SK-N-SH treated with all-trans-retinoic acid at 6 μM for 48 hours (cell line): ENCODE results near the gene C14orf180.

Experiments used
- ATAC-seq: fragments of 200-7000 bp; cut with Tn5 transposase; 3 replicates; pipeline ENCODE4 v1.9.1; 2020; ENCODE audit warnings: mild to moderate bottlenecking, moderate library complexity
- ARNTL ChIP-seq: fragments of 450-650 bp; formaldehyde crosslinking; IDR thresholded peaks from 2 replicates; pipeline ENCODE4 v1.5.0; 2020; ENCODE audit warnings: low read depth, mild to moderate bottlenecking, moderate library complexity, borderline replicate concordance
- ESRRG ChIP-seq: fragments of 250-450 bp; sonication (Bioruptor Pico); IDR thresholded peaks from 2 replicates; pipeline ENCODE4 v1.6.1; 2021; ENCODE audit warnings: mild to moderate bottlenecking
- GLIS3 ChIP-seq: fragments of 250-450 bp; sonication (Bioruptor Pico); IDR thresholded peaks from 2 replicates; pipeline ENCODE4 v1.5.0; 2020; ENCODE audit warnings: mild to moderate bottlenecking, moderate library complexity
- ISL1 ChIP-seq: fragments of 250-450 bp; sonication (Bioruptor Pico); IDR thresholded peaks from 2 replicates; pipeline ENCODE4 v2.1.2; 2022; ENCODE audit warnings: mild to moderate bottlenecking, moderate library complexity
- PPARA ChIP-seq: fragments of 250-450 bp; sonication (Bioruptor Pico); IDR thresholded peaks from 2 replicates; pipeline ENCODE4 v1.5.0; 2020; ENCODE audit warnings: mild to moderate bottlenecking, borderline replicate concordance
- RARB ChIP-seq: fragments of 250-450 bp; sonication (Bioruptor Pico); IDR thresholded peaks from 2 replicates; pipeline ENCODE4 v1.8.0; 2021; ENCODE audit warnings: mild to moderate bottlenecking, moderate library complexity
- SNAI2 ChIP-seq: fragments of 250-450 bp; sonication (Bioruptor Pico); IDR thresholded peaks from 2 replicates; pipeline ENCODE4 v1.5.0; 2020; ENCODE audit warnings: mild to moderate bottlenecking, moderate library complexity
- TOX ChIP-seq: fragments of 250-450 bp; sonication (Bioruptor Pico); IDR thresholded peaks from 2 replicates; pipeline ENCODE4 v1.8.0; 2021; ENCODE audit warnings: mild to moderate bottlenecking, moderate library complexity, borderline replicate concordance
- ZC3H10 ChIP-seq: fragments of 250-450 bp; sonication (Bioruptor Pico); IDR thresholded peaks from 2 replicates; pipeline ENCODE4 v1.5.1; 2021; ENCODE audit warnings: mild to moderate bottlenecking, moderate library complexity
- ZFP3 ChIP-seq: fragments of 250-450 bp; sonication (Bioruptor Pico); IDR thresholded peaks from 2 replicates; pipeline ENCODE4 v1.5.0; 2020; ENCODE audit warnings: mild to moderate bottlenecking, moderate library complexity
- ZFP30 ChIP-seq: fragments of 450-650 bp; formaldehyde crosslinking; IDR thresholded peaks from 2 replicates; pipeline ENCODE4 v1.5.0; 2022; ENCODE audit warnings: mild to moderate bottlenecking, moderate library complexity
- ZNF565 ChIP-seq: fragments of 450-650 bp; formaldehyde crosslinking; conservative IDR thresholded peaks from 2 replicates; pipeline ENCODE4 v1.5.0; 2020; ENCODE audit warnings: low read depth, mild to moderate bottlenecking, moderate library complexity
- ZNF70 ChIP-seq: fragments of 450-650 bp; formaldehyde crosslinking; IDR thresholded peaks from 2 replicates; pipeline ENCODE4 v1.5.0; 2020; ENCODE audit warnings: mild to moderate bottlenecking, moderate library complexity
- ZNF8 ChIP-seq: fragments of 450-650 bp; formaldehyde crosslinking; IDR thresholded peaks from 2 replicates; pipeline ENCODE4 v1.5.0; 2020; ENCODE audit warnings: mild to moderate bottlenecking, moderate library complexity
- TF ChIP-seq, protein P1 (sequence below): fragments of 250-450 bp; sonication (Bioruptor Pico); IDR thresholded peaks from 2 replicates; pipeline ENCODE4 v1.8.0; 2020; ENCODE audit warnings: mild to moderate bottlenecking, moderate library complexity, borderline replicate concordance
- TF ChIP-seq, protein P2 (sequence below): fragments of 250-450 bp; sonication (Bioruptor Pico); IDR thresholded peaks from 2 replicates; pipeline ENCODE4 v1.5.0; 2020; ENCODE audit warnings: mild to moderate bottlenecking, moderate library complexity
- TF ChIP-seq, protein P3 (sequence below): fragments of 250-450 bp; sonication (Bioruptor Pico); IDR thresholded peaks from 2 replicates; pipeline ENCODE4 v1.8.0; 2021; ENCODE audit warnings: low read depth, mild to moderate bottlenecking, moderate library complexity, borderline replicate concordance

The C14orf180 gene

DNA sequence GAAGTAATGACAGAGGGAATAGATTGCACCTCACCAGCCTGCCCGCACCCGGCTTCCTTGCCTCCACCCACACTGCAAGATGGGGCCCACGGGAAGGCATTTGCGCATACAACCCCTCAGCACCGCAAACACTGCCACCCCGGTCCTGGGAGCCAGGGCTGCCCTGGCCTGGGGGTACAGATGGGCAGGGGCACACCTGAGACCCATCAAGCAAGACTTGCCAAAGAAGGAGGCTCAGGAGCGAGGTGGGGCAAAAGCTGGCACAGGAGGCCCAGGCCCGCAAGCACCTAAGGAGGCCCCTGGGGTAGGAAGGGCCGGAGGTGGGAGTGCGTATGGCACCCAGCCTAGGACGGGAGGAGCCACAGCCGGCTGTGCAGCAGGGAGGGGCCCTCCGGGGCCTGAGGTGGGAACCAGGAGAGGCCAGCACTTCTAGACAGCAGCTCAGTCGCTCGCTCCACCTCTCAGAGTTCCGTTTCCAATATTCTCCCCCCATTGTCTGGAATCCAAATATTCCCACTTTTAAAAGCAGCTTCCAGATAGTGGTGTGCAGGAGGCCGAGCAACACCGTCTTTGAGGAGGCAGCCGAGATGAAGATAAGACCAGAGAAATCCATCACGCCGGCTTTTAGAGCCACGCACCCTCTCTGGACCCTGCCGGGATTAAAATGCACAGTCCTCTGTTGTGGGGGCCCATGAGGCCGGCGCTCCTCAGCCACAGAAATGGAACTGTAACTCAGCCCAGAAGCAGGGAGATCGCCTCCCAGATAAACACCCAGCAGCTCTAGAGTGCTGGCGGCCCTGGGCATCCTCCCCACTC is 12.2 kb upstream of the C14orf180 start:
- TF ChIP-seq ESRRG (CRISPR knock-in tag) = no peak
- TF ChIP-seq ISL1 = no peak
- no peak for TF ChIP-seq SNAI2
- no peak for TF ChIP-seq ARNTL (CRISPR knock-in tag)
- TF ChIP-seq, protein P1, sequence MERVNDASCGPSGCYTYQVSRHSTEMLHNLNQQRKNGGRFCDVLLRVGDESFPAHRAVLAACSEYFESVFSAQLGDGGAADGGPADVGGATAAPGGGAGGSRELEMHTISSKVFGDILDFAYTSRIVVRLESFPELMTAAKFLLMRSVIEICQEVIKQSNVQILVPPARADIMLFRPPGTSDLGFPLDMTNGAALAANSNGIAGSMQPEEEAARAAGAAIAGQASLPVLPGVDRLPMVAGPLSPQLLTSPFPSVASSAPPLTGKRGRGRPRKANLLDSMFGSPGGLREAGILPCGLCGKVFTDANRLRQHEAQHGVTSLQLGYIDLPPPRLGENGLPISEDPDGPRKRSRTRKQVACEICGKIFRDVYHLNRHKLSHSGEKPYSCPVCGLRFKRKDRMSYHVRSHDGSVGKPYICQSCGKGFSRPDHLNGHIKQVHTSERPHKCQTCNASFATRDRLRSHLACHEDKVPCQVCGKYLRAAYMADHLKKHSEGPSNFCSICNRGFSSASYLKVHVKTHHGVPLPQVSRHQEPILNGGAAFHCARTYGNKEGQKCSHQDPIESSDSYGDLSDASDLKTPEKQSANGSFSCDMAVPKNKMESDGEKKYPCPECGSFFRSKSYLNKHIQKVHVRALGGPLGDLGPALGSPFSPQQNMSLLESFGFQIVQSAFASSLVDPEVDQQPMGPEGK (CRISPR knock-in tag) = no peak
- TF ChIP-seq ZNF70 (CRISPR knock-in tag) = no peak
- TF ChIP-seq, all 23 proteins: peak for 0
- ATAC-seq = no peak

DNA sequence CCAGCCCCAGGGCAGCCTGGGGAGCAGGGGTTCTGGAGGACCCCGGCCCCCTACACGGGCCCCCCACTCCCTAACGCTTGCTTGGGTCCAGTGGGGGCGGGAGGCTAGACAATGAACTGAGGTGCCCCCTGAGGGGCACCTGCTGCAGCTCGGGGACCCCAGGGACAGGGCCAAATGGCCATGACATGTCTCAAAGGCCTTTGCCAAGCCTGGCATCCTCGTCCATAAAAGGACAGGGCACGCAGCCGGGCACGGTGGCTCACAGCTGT is 11.7 kb upstream of the C14orf180 start:
- ATAC-seq = no peak
- TF ChIP-seq ZFP30 (CRISPR knock-in tag) (no peak), ISL1 (no peak), RARB (CRISPR knock-in tag) (no peak), PPARA (CRISPR knock-in tag) (no peak), ZNF70 (CRISPR knock-in tag) (no peak), TOX (CRISPR knock-in tag) (no peak), ZFP3 (no peak), ZNF565 (CRISPR knock-in tag) (no peak)
- TF ChIP-seq, protein P2, sequence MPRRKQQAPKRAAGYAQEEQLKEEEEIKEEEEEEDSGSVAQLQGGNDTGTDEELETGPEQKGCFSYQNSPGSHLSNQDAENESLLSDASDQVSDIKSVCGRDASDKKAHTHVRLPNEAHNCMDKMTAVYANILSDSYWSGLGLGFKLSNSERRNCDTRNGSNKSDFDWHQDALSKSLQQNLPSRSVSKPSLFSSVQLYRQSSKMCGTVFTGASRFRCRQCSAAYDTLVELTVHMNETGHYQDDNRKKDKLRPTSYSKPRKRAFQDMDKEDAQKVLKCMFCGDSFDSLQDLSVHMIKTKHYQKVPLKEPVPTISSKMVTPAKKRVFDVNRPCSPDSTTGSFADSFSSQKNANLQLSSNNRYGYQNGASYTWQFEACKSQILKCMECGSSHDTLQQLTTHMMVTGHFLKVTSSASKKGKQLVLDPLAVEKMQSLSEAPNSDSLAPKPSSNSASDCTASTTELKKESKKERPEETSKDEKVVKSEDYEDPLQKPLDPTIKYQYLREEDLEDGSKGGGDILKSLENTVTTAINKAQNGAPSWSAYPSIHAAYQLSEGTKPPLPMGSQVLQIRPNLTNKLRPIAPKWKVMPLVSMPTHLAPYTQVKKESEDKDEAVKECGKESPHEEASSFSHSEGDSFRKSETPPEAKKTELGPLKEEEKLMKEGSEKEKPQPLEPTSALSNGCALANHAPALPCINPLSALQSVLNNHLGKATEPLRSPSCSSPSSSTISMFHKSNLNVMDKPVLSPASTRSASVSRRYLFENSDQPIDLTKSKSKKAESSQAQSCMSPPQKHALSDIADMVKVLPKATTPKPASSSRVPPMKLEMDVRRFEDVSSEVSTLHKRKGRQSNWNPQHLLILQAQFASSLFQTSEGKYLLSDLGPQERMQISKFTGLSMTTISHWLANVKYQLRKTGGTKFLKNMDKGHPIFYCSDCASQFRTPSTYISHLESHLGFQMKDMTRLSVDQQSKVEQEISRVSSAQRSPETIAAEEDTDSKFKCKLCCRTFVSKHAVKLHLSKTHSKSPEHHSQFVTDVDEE = no peak
- TF ChIP-seq, protein P1 (CRISPR knock-in tag) = no peak

DNA sequence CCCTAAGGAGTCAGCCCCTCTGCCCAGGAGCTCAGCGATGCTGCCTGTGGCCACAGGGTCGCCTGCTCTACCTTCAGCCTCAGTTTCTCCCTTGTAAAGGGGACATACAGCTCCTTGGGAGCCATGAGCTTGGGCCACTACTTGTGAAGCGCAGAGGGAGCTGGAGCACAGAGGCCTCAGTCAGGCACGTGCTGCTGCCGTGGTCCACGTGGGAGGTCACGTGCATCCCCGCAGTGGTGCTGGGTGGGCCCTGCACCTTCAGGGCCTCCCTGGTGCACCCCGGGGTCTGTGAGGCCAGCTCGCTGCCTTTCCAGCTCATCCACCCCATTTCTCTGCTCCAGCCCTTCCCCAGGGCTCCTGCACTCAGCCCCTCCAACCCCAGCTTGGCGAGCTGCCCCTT is 10.9 kb upstream of the C14orf180 start:
- no peak for TF ChIP-seq TOX (CRISPR knock-in tag)
- no peak for TF ChIP-seq ZNF8 (CRISPR knock-in tag)
- TF ChIP-seq, protein P3, sequence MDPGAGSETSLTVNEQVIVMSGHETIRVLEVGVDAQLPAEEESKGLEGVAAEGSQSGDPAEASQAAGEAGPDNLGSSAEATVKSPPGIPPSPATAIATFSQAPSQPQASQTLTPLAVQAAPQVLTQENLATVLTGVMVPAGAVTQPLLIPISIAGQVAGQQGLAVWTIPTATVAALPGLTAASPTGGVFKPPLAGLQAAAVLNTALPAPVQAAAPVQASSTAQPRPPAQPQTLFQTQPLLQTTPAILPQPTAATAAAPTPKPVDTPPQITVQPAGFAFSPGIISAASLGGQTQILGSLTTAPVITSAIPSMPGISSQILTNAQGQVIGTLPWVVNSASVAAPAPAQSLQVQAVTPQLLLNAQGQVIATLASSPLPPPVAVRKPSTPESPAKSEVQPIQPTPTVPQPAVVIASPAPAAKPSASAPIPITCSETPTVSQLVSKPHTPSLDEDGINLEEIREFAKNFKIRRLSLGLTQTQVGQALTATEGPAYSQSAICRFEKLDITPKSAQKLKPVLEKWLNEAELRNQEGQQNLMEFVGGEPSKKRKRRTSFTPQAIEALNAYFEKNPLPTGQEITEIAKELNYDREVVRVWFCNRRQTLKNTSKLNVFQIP (CRISPR knock-in tag) = no peak
- TF ChIP-seq ARNTL (CRISPR knock-in tag) = no peak
- TF ChIP-seq ZC3H10 = no peak
- no peak for ATAC-seq

DNA sequence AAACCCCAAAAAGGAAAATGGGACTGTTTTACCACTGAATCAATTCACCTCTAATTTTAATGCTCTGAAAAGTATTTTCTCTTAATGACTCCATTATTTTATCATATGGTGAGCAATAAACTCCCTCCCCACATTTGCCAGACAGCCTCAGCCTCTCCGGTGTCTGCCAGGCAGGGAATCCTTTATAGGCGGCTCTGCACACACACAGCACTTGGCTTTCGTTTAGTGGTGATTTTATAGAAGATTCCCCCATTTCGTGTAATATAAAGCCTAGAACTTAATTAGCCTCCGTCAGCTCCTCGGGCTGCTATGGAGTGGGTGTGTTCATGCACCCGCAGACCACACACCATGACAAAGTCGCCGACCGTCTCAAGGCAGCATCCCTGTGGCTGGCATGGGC is 10.1 kb upstream of the C14orf180 start:
- TF ChIP-seq, protein P1 (CRISPR knock-in tag) = no peak
- TF ChIP-seq RARB (CRISPR knock-in tag) (no peak), ZNF8 (CRISPR knock-in tag) (no peak), GLIS3 (no peak), ISL1 (no peak), ZNF70 (CRISPR knock-in tag) (no peak)
- ATAC-seq = no peak
